H1 (cell line): ENCODE results near the gene PLA2G4D. TPM values are rescaled to one million over a fixed set of nuclear protein-coding genes. Genes with fewer than 3 reads are reported as not detected.

ENCODE experiments used
- CTCF ChIA-PET: fragments of 300-600 bp; sonication (Branson Sonifier 250); formaldehyde crosslinking; loops from one replicate; lab custom pipeline; 2021; ENCODE audit not compliant: partially characterized antibody; lab: Charles Lee
- POLR2A ChIA-PET: fragments of 300-600 bp; sonication (Branson Sonifier 250); formaldehyde crosslinking; loops from one replicate; lab custom pipeline; 2021; ENCODE audit warnings: inconsistent platforms; ENCODE audit not compliant: partially characterized antibody; lab: Charles Lee
- DNase-seq, 2 experiments: peaks; one replicate each; pipeline versions ENCODE4 v3.0.0 to v3.0.0-alpha.2; 2010 to 2022; ENCODE audit warnings: low spot score in 2 of 2, low read depth in 1 of 2, mixed read lengths in 1 of 2
- FAIRE-seq: peaks from 2 replicates; lab custom pipeline; 2011; peaks lifted over from hg19 to GRCh38; lab: Jason Lieb, UNC
- H2AFZ ChIP-seq: 2 replicates; pipeline ENCODE4 v1.8.1; 2012; ENCODE audit warnings: low read length, inconsistent platforms
- H2AK5ac ChIP-seq: 2 replicates; pipeline ENCODE4 v1.6.1; 2013; ENCODE audit warnings: low read depth, low read length
- H2BK120ac ChIP-seq: replicated peaks from 2 replicates; pipeline ENCODE3; 2013; ENCODE audit warnings: low read depth, low read length, inconsistent platforms
- H2BK12ac ChIP-seq: 2 replicates; pipeline ENCODE4 v1.6.1; 2013; ENCODE audit warnings: low read depth, low read length
- H2BK15ac ChIP-seq: 2 replicates; pipeline ENCODE4 v1.6.1; 2013; ENCODE audit warnings: low read length
- H2BK20ac ChIP-seq: 2 replicates; pipeline ENCODE4 v1.6.1; 2013; ENCODE audit warnings: low read length
- H2BK5ac ChIP-seq: 2 replicates; pipeline ENCODE4 v1.6.1; 2013; ENCODE audit warnings: low read depth, low read length
- H3K14ac ChIP-seq: 2 replicates; pipeline ENCODE4 v1.6.1; 2013; ENCODE audit warnings: inconsistent platforms; ENCODE audit not compliant: insufficient read length
- H3K18ac ChIP-seq: 2 replicates; pipeline ENCODE4 v1.6.1; 2013; ENCODE audit warnings: low read length; ENCODE audit errors: extremely low read depth
- H3K23ac ChIP-seq: 2 replicates; pipeline ENCODE4 v1.6.1; 2013; ENCODE audit warnings: inconsistent platforms; ENCODE audit not compliant: insufficient read length
- H3K23me2 ChIP-seq: 2 replicates; pipeline ENCODE4 v1.6.1; 2013; ENCODE audit warnings: low read depth, low read length
- H3K27ac ChIP-seq: 2 replicates; pipeline ENCODE4 v1.6.1; 2011; ENCODE audit warnings: low read depth, low read length, inconsistent platforms
- H3K27me3 ChIP-seq, 4 experiments: replicated peaks in 1 of 4; 1 replicate in 1 of 4; 2 replicates in 3 of 4; pipeline versions ENCODE4 v1.6.1 to v1.8.1; 2011 to 2013; ENCODE audit warnings: low read length in 3 of 4, mild to moderate bottlenecking in 3 of 4, inconsistent platforms in 2 of 4, mixed read lengths in 2 of 4, moderate library complexity in 1 of 4; ENCODE audit not compliant: control insufficient read depth in 3 of 4, insufficient read depth in 3 of 4; ENCODE audit errors: extremely low read depth in 1 of 4
- H3K36me3 ChIP-seq, 4 experiments: 2 replicates each; pipeline versions ENCODE4 v1.6.1 to v1.8.1; 2011 to 2013; ENCODE audit warnings: mild to moderate bottlenecking in 4 of 4, low read length in 3 of 4, moderate library complexity in 2 of 4, control low read depth in 1 of 4, inconsistent platforms in 1 of 4; ENCODE audit not compliant: insufficient read depth in 4 of 4, control insufficient read depth in 2 of 4
- H3K4ac ChIP-seq: replicated peaks from 2 replicates; pipeline ENCODE3; 2013; ENCODE audit warnings: low read length, low read depth, mixed read lengths, inconsistent platforms; ENCODE audit not compliant: insufficient read length
- H3K4me1 ChIP-seq, 4 experiments: replicated peaks in 1 of 4; 1 replicate in 1 of 4; 2 replicates in 3 of 4; pipeline versions ENCODE4 v1.6.1 to v1.8.1; 2011 to 2013; ENCODE audit warnings: low read length in 3 of 4, inconsistent platforms in 2 of 4, mixed read lengths in 1 of 4; ENCODE audit not compliant: insufficient read depth in 4 of 4, control insufficient read depth in 3 of 4
- H3K4me2 ChIP-seq, 2 experiments: 2 replicates each; pipeline versions ENCODE4 v1.6.1 to v1.8.1; 2011 to 2013; ENCODE audit warnings: low read depth in 2 of 2, low read length in 2 of 2, control low read depth in 1 of 2, inconsistent platforms in 1 of 2, mild to moderate bottlenecking in 1 of 2; ENCODE audit not compliant: insufficient read depth in 1 of 2
- H3K4me3 ChIP-seq, 4 experiments: fragments of 200-600, 300-600 bp in 1 of 4; sonication (generic), shearing (Covaris generic), sonication (Bioruptor Twin) in 1 of 4; 2 replicates each; pipeline versions ENCODE4 v1.5.1 to v1.8.1; 2011 to 2016; ENCODE audit warnings: low read length in 4 of 4, low read depth in 3 of 4, control low read depth in 2 of 4, inconsistent platforms in 2 of 4, mild to moderate bottlenecking in 2 of 4, mixed read lengths in 1 of 4, moderate library complexity in 1 of 4; ENCODE audit not compliant: insufficient read depth in 2 of 4; ENCODE audit errors: extremely low read depth in 1 of 4
- H3K56ac ChIP-seq: replicated peaks from 2 replicates; pipeline ENCODE3; 2013; ENCODE audit warnings: low read depth, mild to moderate bottlenecking, mixed read lengths, low read length, inconsistent platforms; ENCODE audit not compliant: insufficient read length
- H3K79me1 ChIP-seq: 2 replicates; pipeline ENCODE4 v1.6.1; 2013; ENCODE audit warnings: low read depth, low read length, control low read depth
- H3K79me2 ChIP-seq, 2 experiments: 2 replicates each; pipeline versions ENCODE4 v1.6.1 to v1.8.1; 2012 to 2013; ENCODE audit warnings: low read length in 2 of 2, mild to moderate bottlenecking in 2 of 2, inconsistent platforms in 1 of 2; ENCODE audit not compliant: insufficient read depth in 2 of 2, control insufficient read depth in 1 of 2
- H3K9ac ChIP-seq, 4 experiments: replicated peaks in 1 of 4; 1 replicate in 1 of 4; 2 replicates in 3 of 4; pipeline versions ENCODE4 v1.6.1 to v1.8.1; 2011 to 2013; ENCODE audit warnings: low read depth in 3 of 4, low read length in 3 of 4, control low read depth in 2 of 4, mild to moderate bottlenecking in 2 of 4, moderate library complexity in 2 of 4, inconsistent platforms in 1 of 4; ENCODE audit errors: extremely low read depth in 1 of 4
- H3K9me3 ChIP-seq, 2 experiments: 2 replicates each; pipeline versions ENCODE4 v1.6.1 to v1.8.1; 2012 to 2013; ENCODE audit warnings: mild to moderate bottlenecking in 2 of 2, moderate library complexity in 2 of 2, control low read depth in 1 of 2, inconsistent platforms in 1 of 2, low read depth in 1 of 2, low read length in 1 of 2, mixed read lengths in 1 of 2; ENCODE audit not compliant: insufficient read depth in 2 of 2
- H4K20me1 ChIP-seq, 2 experiments: replicated peaks in 1 of 2; 2 replicates each; pipeline versions ENCODE3 to v1.8.1; 2011 to 2013; ENCODE audit warnings: inconsistent platforms in 2 of 2, low read length in 2 of 2, mild to moderate bottlenecking in 1 of 2; ENCODE audit not compliant: insufficient read depth in 2 of 2, control insufficient read depth in 1 of 2
- H4K5ac ChIP-seq: 2 replicates; pipeline ENCODE4 v1.6.1; 2013; ENCODE audit warnings: low read length, low read depth, mixed read lengths, inconsistent platforms; ENCODE audit not compliant: insufficient read length
- H4K8ac ChIP-seq: 2 replicates; pipeline ENCODE4 v1.8.0; 2013; ENCODE audit warnings: mild to moderate bottlenecking, moderate library complexity, low read length, inconsistent platforms; ENCODE audit not compliant: insufficient read depth; ENCODE audit errors: extremely low read depth
- H4K91ac ChIP-seq: replicated peaks from 2 replicates; pipeline ENCODE3; 2013; ENCODE audit warnings: low read length, mixed read lengths, inconsistent platforms; ENCODE audit not compliant: insufficient read length
- ASH2L ChIP-seq: fragments of 200-600, 300-600 bp; sonication (generic); IDR thresholded peaks from one replicate; pipeline ENCODE4 v1.7.1; 2017; ENCODE audit warnings: low read length
- HDAC2 ChIP-seq, 2 experiments: fragments of 300-600 bp in 1 of 2; sonication (generic) in 1 of 2; IDR thresholded peaks; 2 replicates each; pipeline ENCODE4 v1.6.1; 2011 to 2012; ENCODE audit warnings: low read depth in 2 of 2, low read length in 2 of 2, mild to moderate bottlenecking in 2 of 2, moderate library complexity in 2 of 2, borderline replicate concordance in 1 of 2, inconsistent platforms in 1 of 2
- KDM1A ChIP-seq: fragments of 200-600, 300-600 bp; sonication (generic); IDR thresholded peaks from 2 replicates; pipeline ENCODE4 v1.7.1; 2016; ENCODE audit warnings: mild to moderate bottlenecking, low read length, borderline replicate concordance
- POLR2A ChIP-seq, 2 experiments: IDR thresholded peaks; 1 replicate in 1 of 2; 2 replicates in 1 of 2; pipeline ENCODE4 v1.6.1; 2011; ENCODE audit warnings: low read depth in 2 of 2, low read length in 2 of 2, mild to moderate bottlenecking in 2 of 2; ENCODE audit errors: control extremely low read depth in 1 of 2
- POU5F1 ChIP-seq: IDR thresholded peaks from 2 replicates; pipeline ENCODE4 v1.6.1; 2011; ENCODE audit warnings: low read depth, mild to moderate bottlenecking, low read length, moderate library complexity
- RAD21 ChIP-seq, 2 experiments: IDR thresholded peaks in 1 of 2; conservative IDR thresholded peaks in 1 of 2; 2 replicates each; pipeline ENCODE4 v1.6.1; 2011; ENCODE audit warnings: low read depth in 2 of 2, low read length in 2 of 2, improper control_type of control experiment in 1 of 2, inconsistent platforms in 1 of 2, mild to moderate bottlenecking in 1 of 2, moderate library complexity in 1 of 2
- RNF2 ChIP-seq: fragments of 200-900, 300-1000 bp; sonication (generic); IDR thresholded peaks from 2 replicates; pipeline ENCODE4 v1.7.1; 2016; ENCODE audit warnings: borderline replicate concordance, low read depth, mild to moderate bottlenecking, antibody characterized with exemption, low read length; ENCODE audit not compliant: poor library complexity, severe bottlenecking; ENCODE audit errors: missing control alignments
- SIX5 ChIP-seq: IDR thresholded peaks from 2 replicates; pipeline ENCODE4 v1.6.1; 2011; ENCODE audit warnings: mild to moderate bottlenecking, low read depth, low read length
- TCF12 ChIP-seq: IDR thresholded peaks from 2 replicates; pipeline ENCODE4 v1.6.1; 2011; ENCODE audit warnings: low read depth, mild to moderate bottlenecking, low read length
- ZNF274 ChIP-seq: IDR thresholded peaks from 2 replicates; pipeline ENCODE4 v1.7.0; 2012; ENCODE audit warnings: low read length, borderline replicate concordance; ENCODE audit errors: extremely low read depth
- polyA plus RNA-seq, 7 experiments: library from polyadenylated mRNA; depleted of rRNA in 3 of 7; stranded (reverse) in 5 of 7; unstranded in 2 of 7; fragments of >200 nt in 5 of 7; fragments of 200-250 nt in 2 of 7; gene quantifications; 1 replicate in 5 of 7; 2 replicates in 1 of 7; 4 replicates in 1 of 7; pipeline versions ENCODE4 v1.2.1 to v1.2.3, GENCODE V29; 2011 to 2013; ENCODE audit warnings: missing spikeins in 2 of 7, mixed read lengths in 2 of 7
- total RNA-seq: library from RNA; stranded (reverse); fragmentation: NEBNext Ultra II Directional; extraction: Animal tissue kit (Norgen Biotek cat#: 25700); gene quantifications from 2 replicates; pipeline ENCODE4 v1.2.1, GENCODE V29; 2021

Gene PLA2G4D
- total and polyA plus RNA-seq, 2 of the 8 experiments (the other 6 are each of a cell fraction or from before 2014, with no cell fraction given) = 0.07 to 0.18 TPM

GRCh38 chr15:42108189-42108588 is 13.8 kb upstream of the PLA2G4D start:
- FAIRE-seq (no peak), DNase-seq (no peak)
- H2BK120ac ChIP-seq = no peak overlapping the region
- no peaks in the 10 kb centered on the region for H3K23me2 ChIP-seq
- no peaks in the 10 kb centered on the region for H3K9me3 ChIP-seq
- no peak overlapping the region for H3K14ac ChIP-seq
- no peak overlapping the region for H2BK15ac ChIP-seq
- no peaks in the 10 kb centered on the region for H3K79me1 ChIP-seq
- H3K27me3 ChIP-seq = no peaks in the 10 kb centered on the region
- H2BK20ac ChIP-seq = no peak overlapping the region
- no peak overlapping the region for H2AFZ ChIP-seq
- no peak overlapping the region for H3K9ac ChIP-seq
- no peak for TF ChIP-seq RAD21 (IDR thresholded peaks at IDR 0.05 in 1 of 2, conservative IDR thresholded peaks at IDR 0.05 in 1 of 2; ENCODE audit: low read depth in 2 of 2, low read length in 2 of 2)
- no peak for TF ChIP-seq RNF2
- no peak for TF ChIP-seq SIX5
- TF ChIP-seq POU5F1 = no peak
- TF ChIP-seq HDAC2 (IDR thresholded peaks at IDR 0.05; ENCODE audit: borderline replicate concordance in 1 of 2, low read depth in 2 of 2, low read length in 2 of 2) = no peak
- no peak for TF ChIP-seq TCF12
- TF ChIP-seq ZNF274 = no peak
- TF ChIP-seq POLR2A (IDR thresholded peaks at IDR 0.05; ENCODE audit: control extremely low read depth in 1 of 2, low read depth in 2 of 2, low read length in 2 of 2) = no peak
- TF ChIP-seq KDM1A = no peak
- TF ChIP-seq ASH2L = no peak
- no peak overlapping the region for H2BK5ac ChIP-seq
- CTCF ChIA-PET = interaction anchor here (0.6 to 2.6 kb wide), 9 partner anchors 9 to 118 kb away, joined by 3 to 17 read pairs (median 5); partner anchors contain the start of gene PLA2G4F
- no peaks in the 10 kb centered on the region for H3K4me1 ChIP-seq
- H4K91ac ChIP-seq = no peak overlapping the region
- H3K79me2 ChIP-seq = no peaks in the 10 kb centered on the region
- H3K56ac ChIP-seq = no peak overlapping the region
- no peak overlapping the region for H3K18ac ChIP-seq
- H2AK5ac ChIP-seq = no peak overlapping the region
- H3K23ac ChIP-seq = no peak overlapping the region
- H3K4me3 ChIP-seq = no peak overlapping the region
- H3K27ac ChIP-seq = no peak overlapping the region
- H3K4me2 ChIP-seq = no peak overlapping the region
- H4K8ac ChIP-seq = no peak overlapping the region
- no peaks in the 10 kb centered on the region for H4K20me1 ChIP-seq
- H2BK12ac ChIP-seq = no peak overlapping the region
- no peak overlapping the region for H4K5ac ChIP-seq
- no peaks in the 10 kb centered on the region for H3K36me3 ChIP-seq
- H3K4ac ChIP-seq = no peak overlapping the region
- POLR2A ChIA-PET = interaction anchor here (1.0 to 1.1 kb wide), 2 partner anchors 10 to 29 kb away, joined by 3 read pairs; no protein-coding TSS in a partner anchor
